Astrocyte (in vitro differentiated cells and primary cell): ENCODE measurements around the gene DIAPH2. TPM values are rescaled to one million over a fixed set of nuclear protein-coding genes. Genes with fewer than 3 reads are reported as not detected.

Experiments used
- DNase-seq: peaks from one replicate; pipeline ENCODE4 v3.0.0-alpha.2; 2010; ENCODE audit warnings: low read depth
- FAIRE-seq: peaks from 2 replicates; lab custom pipeline; 2011; peaks lifted over from hg19 to GRCh38; lab: Jason Lieb, UNC
- H2AFZ ChIP-seq: 2 replicates; pipeline ENCODE4 v1.6.0; 2012; ENCODE audit warnings: low read depth, low read length, inconsistent platforms
- H3K27ac ChIP-seq: 2 replicates; pipeline ENCODE4 v1.5.1; 2011; ENCODE audit warnings: low read depth, low read length, inconsistent platforms
- H3K27me3 ChIP-seq: 2 replicates; pipeline ENCODE4 v1.6.0; 2011; ENCODE audit warnings: low read length, inconsistent platforms; ENCODE audit not compliant: insufficient read depth
- H3K36me3 ChIP-seq: 2 replicates; pipeline ENCODE4 v1.5.1; 2011; ENCODE audit warnings: low read length, inconsistent platforms; ENCODE audit not compliant: insufficient read depth
- H3K4me1 ChIP-seq: 2 replicates; pipeline ENCODE4 v1.5.1; 2011; ENCODE audit warnings: low read length, inconsistent platforms; ENCODE audit not compliant: insufficient read depth
- H3K4me2 ChIP-seq: 2 replicates; pipeline ENCODE4 v1.6.0; 2012; ENCODE audit warnings: low read length, inconsistent platforms
- H3K4me3 ChIP-seq: 2 replicates; pipeline ENCODE4 v1.5.1; 2011; ENCODE audit warnings: low read depth, mild to moderate bottlenecking, low read length, inconsistent platforms; ENCODE audit not compliant: insufficient read depth
- H3K79me2 ChIP-seq: 2 replicates; pipeline ENCODE4 v1.6.0; 2012; ENCODE audit warnings: mild to moderate bottlenecking, low read length, inconsistent platforms; ENCODE audit not compliant: insufficient read depth
- H3K9ac ChIP-seq: 2 replicates; pipeline ENCODE4 v1.6.0; 2012; ENCODE audit warnings: mild to moderate bottlenecking, low read length, inconsistent platforms
- H3K9me3 ChIP-seq: 2 replicates; pipeline ENCODE4 v1.5.1; 2012; ENCODE audit warnings: low read depth, mild to moderate bottlenecking, low read length, inconsistent platforms; ENCODE audit not compliant: insufficient read depth
- H4K20me1 ChIP-seq: 2 replicates; pipeline ENCODE4 v1.6.0; 2012; ENCODE audit warnings: low read length, inconsistent platforms; ENCODE audit not compliant: insufficient read depth
- H3K27ac Mint-ChIP-seq: one replicate; pipeline ENCODE4 v1.8.0; 2021; ENCODE audit warnings: mild to moderate bottlenecking, mixed read lengths; ENCODE audit not compliant: unreplicated experiment
- H3K27me3 Mint-ChIP-seq: one replicate; pipeline ENCODE4 v1.8.0; 2021; ENCODE audit warnings: low read depth, mixed read lengths; ENCODE audit not compliant: unreplicated experiment
- H3K36me3 Mint-ChIP-seq: one replicate; pipeline ENCODE4 v1.8.0; 2021; ENCODE audit warnings: low read depth, mixed read lengths; ENCODE audit not compliant: unreplicated experiment
- H3K4me1 Mint-ChIP-seq: one replicate; pipeline ENCODE4 v1.8.0; 2021; ENCODE audit warnings: low read depth, mixed read lengths; ENCODE audit not compliant: unreplicated experiment
- H3K4me3 Mint-ChIP-seq: one replicate; pipeline ENCODE4 v1.8.0; 2021; ENCODE audit warnings: mild to moderate bottlenecking, moderate library complexity, mixed read lengths; ENCODE audit not compliant: unreplicated experiment
- H3K9me3 Mint-ChIP-seq: one replicate; pipeline ENCODE4 v1.8.0; 2021; ENCODE audit warnings: mild to moderate bottlenecking, mixed read lengths; ENCODE audit not compliant: unreplicated experiment
- CTCF ChIP-seq: IDR thresholded peaks from 2 replicates; pipeline ENCODE4 v1.5.1; 2011; ENCODE audit warnings: low read depth, mild to moderate bottlenecking, inconsistent platforms, low read length, moderate library complexity; ENCODE audit not compliant: insufficient read depth
- EZH2 ChIP-seq: IDR thresholded peaks from 2 replicates; pipeline ENCODE4 v1.6.1; 2012; ENCODE audit warnings: mild to moderate bottlenecking, low read length, inconsistent platforms; ENCODE audit not compliant: insufficient read depth
- total RNA-seq: library from RNA; stranded (reverse); gene quantifications from 2 replicates; pipeline ENCODE4 v1.2.1, GENCODE V29; 2021

DIAPH2 gene
- total RNA-seq, 1 donor from 2014 or later = 9.8 TPM

- Histone ChIP-seq H3K27ac (no peak overlapping the region), H3K4me1 (no peaks in the 10 kb centered on the region), H3K9ac (no peak overlapping the region), H4K20me1 (no peaks in the 10 kb centered on the region), H3K36me3 (no peaks in the 10 kb centered on the region), H3K4me3 (no peak overlapping the region), H2AFZ (no peak overlapping the region), H3K27me3 (no peaks in the 10 kb centered on the region), H3K4me2 (no peak overlapping the region), H3K9me3 (no peaks in the 10 kb centered on the region), H3K79me2 (no peaks in the 10 kb centered on the region)
- FAIRE-seq (peak; percentile 94), DNase-seq (peak; percentile 42)
- no peak overlapping the region for H3K27ac Mint-ChIP-seq
- H3K4me3 Mint-ChIP-seq = no peak overlapping the region
- no peaks in the 10 kb centered on the region for H3K36me3 Mint-ChIP-seq
- TF ChIP-seq EZH2 = no peak
- no peak for TF ChIP-seq CTCF
- H3K9me3 Mint-ChIP-seq = no peaks in the 10 kb centered on the region
- no peaks in the 10 kb centered on the region for H3K4me1 Mint-ChIP-seq
- H3K27me3 Mint-ChIP-seq = no peaks in the 10 kb centered on the region
These were observed 682.5 kb downstream of the DIAPH2 start for GRCh38 chrX:97367125-97367524.

GRCh38 chrX:97369947-97370346, 685.3 kb downstream of the DIAPH2 start:
- no peak for TF ChIP-seq EZH2
- no peak for TF ChIP-seq CTCF
- H3K27ac Mint-ChIP-seq = no peak overlapping the region

GRCh38 chrX:97372001-97372766, 687.5 kb downstream of the DIAPH2 start:
- H3K27ac ChIP-seq = no peak overlapping the region
- Mint-ChIP-seq H3K36me3 (no peaks in the 10 kb centered on the region), H3K4me1 (no peaks in the 10 kb centered on the region)

More at GRCh38 chrX:97369947-97370346, 685.3 kb downstream of the DIAPH2 start:
- no peaks in the 10 kb centered on the region for H3K36me3 Mint-ChIP-seq
- no peaks in the 10 kb centered on the region for H3K9me3 ChIP-seq
- no peaks in the 10 kb centered on the region for H3K9me3 Mint-ChIP-seq
- H3K36me3 ChIP-seq = no peaks in the 10 kb centered on the region
- no peaks in the 10 kb centered on the region for H3K4me1 ChIP-seq
- no peaks in the 10 kb centered on the region for H3K27me3 ChIP-seq
- H3K4me2 ChIP-seq = no peak overlapping the region
- no peak overlapping the region for H3K27ac ChIP-seq
- no peak overlapping the region for H3K9ac ChIP-seq
- no peak for DNase-seq
- no peak overlapping the region for H3K4me3 ChIP-seq
- FAIRE-seq = peak; percentile 63
- no peaks in the 10 kb centered on the region for H3K27me3 Mint-ChIP-seq
- no peaks in the 10 kb centered on the region for H4K20me1 ChIP-seq
- H3K79me2 ChIP-seq = no peaks in the 10 kb centered on the region
- H3K4me1 Mint-ChIP-seq = no peaks in the 10 kb centered on the region
- H3K4me3 Mint-ChIP-seq = no peak overlapping the region
- H2AFZ ChIP-seq = no peak overlapping the region

More at GRCh38 chrX:97372001-97372766, 687.5 kb downstream of the DIAPH2 start:
- TF ChIP-seq EZH2 (no peak), CTCF (no peak)
- DNase-seq = no peak
- no peaks in the 10 kb centered on the region for H3K79me2 ChIP-seq
- H3K4me3 Mint-ChIP-seq = no peak overlapping the region
- no peaks in the 10 kb centered on the region for H3K36me3 ChIP-seq
- H3K4me2 ChIP-seq = no peak overlapping the region
- H3K27ac Mint-ChIP-seq = no peak overlapping the region
- H3K4me1 ChIP-seq = no peaks in the 10 kb centered on the region
- H3K9ac ChIP-seq = no peak overlapping the region
- no peaks in the 10 kb centered on the region for H3K27me3 Mint-ChIP-seq
- H3K9me3 Mint-ChIP-seq = no peaks in the 10 kb centered on the region
- no peaks in the 10 kb centered on the region for H3K9me3 ChIP-seq
- H4K20me1 ChIP-seq = no peaks in the 10 kb centered on the region
- FAIRE-seq = no peak
- no peak overlapping the region for H3K4me3 ChIP-seq
- H2AFZ ChIP-seq = no peak overlapping the region
- no peaks in the 10 kb centered on the region for H3K27me3 ChIP-seq
